Measurements from ENCODE around the gene NUP155. TPM values are rescaled to one million over a fixed set of nuclear protein-coding genes. Genes with fewer than 3 reads are reported as not detected.
"Not testable (repeated sequence)": the region's sequence is repeated elsewhere in the genome, so short reads cannot be mapped to it uniquely, and the experiment has no call there.

The NUP155 gene
- 31.4 and 46.1 TPM in 2 replicates for total RNA-seq (ENCODE audit: low replicate concordance)
- long read RNA-seq, full-length matches to known transcripts, result 3 of 32 reads
- long read RNA-seq, partial matches to known transcripts, result 22 of 32 reads
- long read RNA-seq, other reads (novel, unspliced or antisense), result 7 of 32 reads

- Mint-ChIP-seq H3K27ac (peak within 1 kb of the TSS; percentile 96), H3K36me3 (no peaks in the 10 kb centered on the region), H3K27me3 (no peaks in the 10 kb centered on the region), H3K4me1 (ENCODE audit: unreplicated experiment) (peaks cover 9% of the 10 kb centered on the region), H3K9me3 (no peaks in the 10 kb centered on the region), H3K4me3 (peak within 1 kb of the TSS; percentile 98)
- no peak for TF ChIP-seq CTCF (conservative IDR thresholded peaks at IDR 0.05)
- DNase-seq (ENCODE audit: extremely low spot score, unreplicated experiment), result peak; percentile 87
Measured at GRCh38 chr5:37370864-37371726, at the start of gene NUP155. Gene NUP155 (minus strand): TSS chr5:37371106. CDS start chr5:37370977, 129 bp downstream.

- Mint-ChIP-seq H3K4me3 (no peak overlapping the region), H3K27ac (no peak overlapping the region), H3K4me1 (ENCODE audit: unreplicated experiment) (no peaks in the 10 kb centered on the region), H3K9me3 (no peaks in the 10 kb centered on the region), H3K36me3 (peaks cover 6% of the 10 kb centered on the region), H3K27me3 (no peaks in the 10 kb centered on the region)
- DNase-seq (ENCODE audit: extremely low spot score, unreplicated experiment), result no peak
- no peak for TF ChIP-seq CTCF (conservative IDR thresholded peaks at IDR 0.05)
Measured at GRCh38 chr5:37417347-37417746, 46.4 kb upstream of the NUP155 start.

- H3K27ac Mint-ChIP-seq; H3K36me3 Mint-ChIP-seq; H3K9me3 Mint-ChIP-seq; DNase-seq (ENCODE audit: extremely low spot score, unreplicated experiment); H3K27me3 Mint-ChIP-seq; H3K4me3 Mint-ChIP-seq; H3K4me1 Mint-ChIP-seq (ENCODE audit: unreplicated experiment): not testable (repeated sequence)
Measured at GRCh38 chr5:37415456-37415855, 44.5 kb upstream of the NUP155 start.

GRCh38 chr5:37412515-37412914 lies 41.6 kb upstream of the NUP155 start:
- no peak for TF ChIP-seq CTCF (conservative IDR thresholded peaks at IDR 0.05)
- Mint-ChIP-seq H3K27me3 (no peaks in the 10 kb centered on the region), H3K36me3 (peaks cover 7% of the 10 kb centered on the region), H3K9me3 (no peaks in the 10 kb centered on the region), H3K4me3 (no peak overlapping the region), H3K27ac (no peak overlapping the region), H3K4me1 (ENCODE audit: unreplicated experiment) (no peaks in the 10 kb centered on the region)
- DNase-seq (ENCODE audit: extremely low spot score, unreplicated experiment), result no peak

- DNase-seq (ENCODE audit: extremely low spot score, unreplicated experiment), result no peak
- no peak overlapping the region for H3K27ac Mint-ChIP-seq
- H3K36me3 Mint-ChIP-seq, result peaks cover 19% of the 10 kb centered on the region
- TF ChIP-seq CTCF (conservative IDR thresholded peaks at IDR 0.05), result no peak
- no peaks in the 10 kb centered on the region for H3K4me1 Mint-ChIP-seq (ENCODE audit: unreplicated experiment)
- H3K9me3 Mint-ChIP-seq, result no peaks in the 10 kb centered on the region
- no peaks in the 10 kb centered on the region for H3K27me3 Mint-ChIP-seq
- H3K4me3 Mint-ChIP-seq, result no peak overlapping the region
Measured at GRCh38 chr5:37400501-37400900, 29.6 kb upstream of the NUP155 start.

GRCh38 chr5:37396352-37396751 lies 25.4 kb upstream of the NUP155 start:
- TF ChIP-seq CTCF (conservative IDR thresholded peaks at IDR 0.05), result no peak
- H3K27me3 Mint-ChIP-seq, result no peaks in the 10 kb centered on the region
- H3K9me3 Mint-ChIP-seq, result no peaks in the 10 kb centered on the region
- DNase-seq (ENCODE audit: extremely low spot score, unreplicated experiment), result no peak
- no peaks in the 10 kb centered on the region for H3K4me1 Mint-ChIP-seq (ENCODE audit: unreplicated experiment)
- H3K4me3 Mint-ChIP-seq, result no peak overlapping the region
- no peak overlapping the region for H3K27ac Mint-ChIP-seq
- peaks cover 20% of the 10 kb centered on the region for H3K36me3 Mint-ChIP-seq

Data from type B pancreatic cell (in vitro differentiated cells).